Fibroblast of skin of right quadriceps (primary cell): ENCODE results near the gene ZNF69.
"Not testable (repeated sequence)": the region's sequence is repeated elsewhere in the genome, so short reads cannot be mapped to it uniquely, and the experiment has no call there.

ENCODE experiments used
- DNase-seq: peaks from one replicate; pipeline ENCODE4 v3.0.0-alpha.2; 2013

Gene ZNF69

DNA sequence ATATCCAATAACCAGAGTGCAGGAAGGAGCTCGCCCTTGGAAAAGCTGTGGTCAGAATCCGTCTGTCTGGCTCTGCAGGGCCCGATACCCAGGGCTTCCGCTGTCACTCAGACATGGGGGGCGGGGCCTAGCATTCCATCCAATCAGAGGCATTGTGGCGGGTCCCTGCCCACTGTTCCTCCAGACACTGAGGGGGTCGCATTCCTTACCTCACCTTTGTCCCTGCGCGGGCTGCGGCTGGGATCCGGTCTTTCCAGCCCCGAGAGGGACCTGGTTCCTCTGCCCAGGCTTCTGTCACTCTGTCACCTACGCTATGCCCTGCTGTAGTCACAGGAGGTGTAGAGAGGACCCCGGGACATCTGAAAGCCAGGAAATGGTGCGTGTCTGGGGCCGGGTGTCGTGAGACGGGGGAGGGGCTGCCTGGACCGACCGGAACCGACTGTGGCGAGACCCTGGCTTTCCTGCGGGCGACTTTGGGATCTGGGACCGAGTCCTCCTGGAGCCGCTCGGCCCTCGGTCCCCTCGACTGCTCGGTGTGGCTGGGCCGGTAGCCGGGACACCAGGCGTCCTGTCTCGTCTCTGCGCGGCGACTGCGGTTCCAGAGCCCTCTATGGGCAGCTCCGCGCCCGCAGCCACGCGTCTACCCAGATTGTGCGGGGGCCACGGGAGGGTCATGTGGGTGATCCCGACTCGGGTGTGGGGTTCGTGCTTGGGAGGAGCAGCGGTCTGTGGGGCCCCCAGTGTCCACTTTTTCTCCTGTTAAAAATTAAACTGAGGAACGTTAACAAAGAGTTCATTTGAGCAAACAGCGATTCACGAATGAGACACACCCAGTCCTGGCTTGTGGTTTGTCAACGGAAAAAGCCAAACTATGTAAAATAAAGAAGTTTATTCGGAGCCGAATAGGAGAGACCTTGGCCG, at the start of gene ZNF69:
TSS of gene ZNF69 (plus strand) at position 172 of the 921 bp plus-strand sequence. CDS start at position 314, 142 bp downstream.
- peak; percentile 76 for DNase-seq

- DNase-seq = no peak
Observed at GRCh38 chr19:11843722-11844121, 43.9 kb upstream of the ZNF69 start.

GRCh38 chr19:11847615-11848014, 40.0 kb upstream of the ZNF69 start:
- DNase-seq = not testable (repeated sequence)

GRCh38 chr19:11848200-11848593, 39.4 kb upstream of the ZNF69 start:
- no peak for DNase-seq

DNA sequence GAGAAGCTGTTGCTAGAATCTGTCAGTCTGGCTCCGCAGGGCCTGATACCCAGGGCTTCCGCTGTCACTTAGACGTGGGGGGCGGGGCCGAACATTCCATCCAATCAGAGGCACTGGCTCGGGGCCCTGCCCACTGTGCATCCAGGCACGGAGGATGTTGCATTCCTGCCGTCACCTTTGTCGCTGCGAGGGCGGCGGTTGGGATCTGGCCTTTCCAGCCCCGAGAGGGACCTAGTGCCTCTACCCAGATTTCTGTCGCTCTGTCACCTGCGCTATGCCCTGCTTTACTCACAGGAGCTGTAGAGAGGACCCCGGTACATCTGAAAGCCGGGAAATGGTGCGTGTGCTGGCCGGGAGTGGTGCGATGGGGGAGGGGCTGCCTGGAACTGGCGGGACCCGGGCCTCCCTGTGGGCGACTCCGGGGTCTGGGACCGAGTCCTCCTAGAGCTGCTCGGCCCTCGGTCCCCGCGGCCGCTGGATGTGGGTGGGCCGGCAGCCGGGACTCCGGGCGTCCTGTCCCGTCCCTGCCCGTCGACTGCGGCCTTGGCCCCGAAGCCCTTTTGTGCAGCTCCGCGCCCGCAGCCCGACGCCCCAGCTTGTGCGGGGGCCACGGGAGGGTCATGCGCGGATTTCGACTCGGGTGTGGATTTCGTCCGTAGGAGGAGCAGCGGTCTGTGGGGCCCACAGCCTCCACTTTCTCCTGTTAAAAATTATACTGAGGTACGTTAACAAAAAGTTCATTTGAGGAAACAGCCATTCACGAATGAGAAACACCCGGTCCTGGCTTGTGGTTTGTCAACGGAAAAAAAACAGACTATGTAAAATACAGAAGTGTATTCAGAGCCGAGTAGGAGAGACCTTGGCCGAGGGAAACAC, 38.8 kb upstream of the ZNF69 start, which contains the start of gene ZNF439:
TSS of gene ZNF439 (plus strand) at position 133 of the 876 bp plus-strand sequence. CDS start at position 275, 142 bp downstream.
- DNase-seq = peak; percentile 77

DNA sequence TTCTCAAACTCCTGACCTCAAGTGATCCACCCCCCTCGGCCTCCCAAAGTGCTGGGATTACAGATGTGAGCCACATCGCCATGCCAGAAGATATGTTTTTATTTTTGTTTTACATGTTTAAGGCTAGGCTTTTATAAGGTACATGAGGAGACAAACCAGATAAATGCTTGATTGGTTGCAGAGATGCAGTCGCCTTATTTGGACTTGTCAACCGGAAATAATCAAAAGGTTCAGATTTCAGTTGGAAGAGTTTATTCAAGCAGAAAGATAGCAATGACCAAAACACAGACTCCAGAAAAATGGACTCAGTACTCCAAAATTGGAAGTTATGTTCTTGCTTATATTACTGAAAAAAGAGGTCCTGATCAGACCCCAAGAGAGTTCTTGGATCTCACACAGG, 37.3 kb upstream of the ZNF69 start:
- not testable (repeated sequence) for DNase-seq

- no peak for DNase-seq
Observed at GRCh38 chr19:11853358-11853757, 34.2 kb upstream of the ZNF69 start.

DNA sequence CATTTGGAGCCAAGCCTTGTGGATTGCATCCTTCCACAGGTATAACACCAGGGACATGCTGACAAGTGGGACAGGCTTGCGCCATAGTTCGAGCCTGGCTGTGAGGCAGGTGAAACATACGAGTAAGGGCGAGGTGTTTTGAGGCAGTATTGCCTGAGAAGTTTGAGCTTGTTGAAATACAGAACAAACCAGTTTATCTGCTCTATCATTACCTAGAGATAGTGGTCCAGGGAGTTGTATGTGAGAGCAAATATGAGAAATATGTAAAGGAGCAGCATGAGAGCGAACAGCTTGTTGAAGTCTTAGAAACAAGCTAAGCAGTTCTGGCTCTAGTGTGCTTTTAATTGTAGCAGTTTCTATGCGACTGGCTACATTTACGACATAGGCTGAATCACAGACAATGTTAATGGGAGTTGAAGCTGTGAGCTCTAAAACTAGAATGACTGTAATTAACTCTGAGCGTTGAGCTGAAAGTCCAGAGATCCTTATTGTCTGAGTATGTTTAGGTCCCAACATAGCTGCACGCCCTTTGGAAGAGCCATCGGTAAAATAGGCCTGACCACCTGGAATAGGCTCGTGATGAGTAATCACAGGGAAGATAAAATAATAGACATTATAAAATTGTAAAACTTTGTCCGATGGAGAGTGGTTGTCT, 30.9 kb upstream of the ZNF69 start:
- DNase-seq = no peak

- DNase-seq = no peak
Observed at GRCh38 chr19:11860721-11861120, 26.9 kb upstream of the ZNF69 start.

- no peak for DNase-seq
Observed at GRCh38 chr19:11861301-11861700, 26.3 kb upstream of the ZNF69 start.

DNA sequence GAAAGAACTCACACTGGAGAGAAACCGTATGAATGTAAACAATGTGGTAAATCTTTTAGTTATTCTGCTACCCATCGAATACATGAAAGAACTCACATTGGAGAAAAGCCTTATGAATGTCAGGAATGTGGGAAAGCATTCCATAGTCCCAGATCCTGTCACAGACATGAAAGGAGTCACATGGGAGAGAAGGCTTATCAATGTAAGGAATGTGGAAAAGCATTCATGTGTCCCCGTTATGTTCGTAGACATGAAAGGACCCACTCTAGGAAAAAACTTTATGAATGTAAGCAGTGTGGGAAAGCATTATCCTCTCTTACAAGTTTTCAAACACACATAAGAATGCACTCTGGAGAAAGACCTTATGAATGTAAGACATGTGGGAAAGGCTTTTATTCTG, 19.8 kb upstream of the ZNF69 start:
- peak; percentile 2 for DNase-seq

DNA sequence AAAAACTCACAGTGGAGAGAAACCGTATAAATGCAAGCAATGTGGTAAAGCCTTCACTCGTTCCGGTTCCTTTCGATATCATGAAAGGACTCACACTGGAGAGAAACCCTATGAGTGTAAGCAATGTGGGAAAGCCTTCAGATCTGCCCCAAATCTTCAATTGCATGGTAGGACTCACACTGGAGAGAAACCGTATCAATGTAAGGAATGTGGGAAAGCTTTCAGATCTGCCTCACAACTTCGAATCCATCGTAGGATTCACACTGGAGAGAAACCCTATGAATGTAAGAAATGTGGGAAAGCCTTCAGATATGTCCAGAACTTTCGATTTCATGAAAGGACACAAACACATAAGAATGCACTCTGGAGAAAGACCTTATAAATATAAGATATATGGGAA, 19.4 kb upstream of the ZNF69 start:
- DNase-seq = no peak

DNA sequence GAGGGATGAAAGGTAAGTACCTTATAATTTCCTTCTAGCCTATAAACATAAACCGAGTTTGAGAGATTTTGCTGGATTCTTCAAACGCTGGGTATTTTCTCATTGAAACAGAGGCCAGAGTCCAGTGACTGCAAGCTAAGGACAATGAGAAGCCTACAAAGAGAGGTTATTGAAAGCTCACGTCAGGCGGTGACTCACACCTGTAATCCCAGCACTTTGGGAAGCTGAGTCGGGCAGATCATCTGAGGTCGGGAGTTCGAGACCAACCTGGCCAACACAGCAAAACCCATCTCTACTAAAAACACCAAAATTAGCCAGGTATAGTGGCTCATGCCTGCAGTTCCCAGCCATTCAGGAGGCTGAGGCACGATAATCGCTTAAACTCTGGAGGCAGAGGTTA, 15.0 kb upstream of the ZNF69 start:
- DNase-seq = no peak

DNA sequence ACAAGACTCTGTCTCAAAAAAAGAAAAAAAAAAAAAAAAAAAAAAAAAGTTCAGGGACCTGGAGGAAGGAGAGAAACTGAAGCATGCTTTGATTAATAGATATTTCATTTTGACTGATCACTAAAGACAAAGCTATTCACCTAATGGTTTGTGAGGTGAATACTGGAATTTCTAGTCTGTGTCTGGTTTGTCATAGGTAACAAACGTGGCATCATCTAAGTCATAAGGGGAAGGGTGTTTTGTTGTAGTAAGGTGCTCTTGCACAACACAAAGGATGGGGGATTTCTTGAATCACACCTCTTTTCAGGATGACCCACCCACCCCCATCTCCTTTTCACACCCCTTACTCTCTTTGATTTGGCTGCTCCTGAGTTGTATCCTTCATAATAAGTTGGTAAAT, 13.8 kb upstream of the ZNF69 start:
- DNase-seq = no peak

DNA sequence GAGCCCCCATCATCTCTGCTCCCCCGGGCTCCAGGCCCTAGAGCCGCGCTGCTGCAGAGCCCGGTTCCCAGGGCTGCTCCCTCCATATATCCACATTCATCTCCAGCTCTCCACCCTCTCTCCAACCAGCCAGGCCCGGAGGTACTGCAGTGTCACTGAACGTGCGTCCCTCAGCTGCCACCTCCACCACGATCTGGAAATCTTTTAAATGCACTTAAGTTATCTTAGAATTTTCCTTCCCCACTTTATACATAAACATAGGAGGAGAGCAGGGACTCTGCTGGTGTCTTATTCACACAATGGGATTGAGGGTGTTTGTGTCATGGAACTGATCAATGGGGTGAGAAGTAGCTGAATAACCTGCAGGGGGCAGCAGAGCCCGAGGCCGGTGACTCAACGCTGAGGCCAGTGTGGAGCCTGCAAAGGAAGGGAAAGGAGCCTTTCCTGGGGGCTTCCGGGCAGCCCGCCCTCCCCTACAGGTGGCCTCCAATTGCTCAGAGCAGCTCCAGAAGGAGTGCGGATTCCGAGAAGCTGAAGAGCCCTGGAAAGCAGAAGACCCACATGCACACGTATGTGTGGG, 7.8 kb upstream of the ZNF69 start:
- not testable (repeated sequence) for DNase-seq

- no peak for DNase-seq
Observed at GRCh38 chr19:11880598-11880997, 7.0 kb upstream of the ZNF69 start.

GRCh38 chr19:11881151-11881800, 6.3 kb upstream of the ZNF69 start:
- DNase-seq = peak; percentile 37

DNA sequence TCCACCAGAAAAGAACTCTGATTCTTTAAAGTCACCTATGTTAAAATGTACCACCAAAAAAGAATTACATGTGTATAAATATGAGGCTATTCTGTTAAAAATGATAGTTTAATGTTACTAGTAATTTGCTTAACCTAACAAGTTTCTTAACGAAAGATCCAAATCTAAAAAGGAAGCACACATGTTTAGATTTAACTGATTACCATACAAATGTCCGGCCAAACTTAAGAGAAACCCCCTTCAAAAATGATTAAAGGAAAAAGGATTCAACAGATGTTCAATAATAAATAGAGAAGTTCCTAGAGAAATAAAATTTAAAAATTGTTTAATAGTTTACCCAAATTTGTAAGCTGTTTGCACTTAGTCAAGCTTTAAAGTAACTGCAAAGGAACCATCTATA, 5.0 kb upstream of the ZNF69 start:
- no peak for DNase-seq

- no peak for DNase-seq
Observed at GRCh38 chr19:11887234-11887610, 360 bp upstream of the ZNF69 start.

GRCh38 chr19:11889901-11890300, 2.3 kb downstream of the ZNF69 start:
- DNase-seq = not testable (repeated sequence)

DNA sequence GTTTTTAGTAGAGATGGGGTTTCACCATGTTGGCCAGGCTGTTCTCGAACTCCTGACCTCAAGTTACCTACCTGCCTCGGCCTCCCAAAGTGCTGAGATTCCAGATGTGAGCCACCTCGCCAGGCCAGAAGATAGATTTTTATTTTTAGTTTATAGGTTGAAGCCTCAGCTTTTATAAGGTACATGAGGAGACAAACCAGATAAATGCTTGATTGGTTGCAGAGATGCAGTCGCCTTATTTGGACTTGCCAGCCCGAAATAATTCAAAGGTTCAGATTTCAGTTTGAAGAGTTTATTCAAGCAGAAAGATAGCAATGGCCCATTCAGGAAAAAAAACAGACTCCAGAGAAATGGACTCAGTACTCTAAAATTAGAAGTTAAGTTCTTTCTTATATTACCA, 3.1 kb downstream of the ZNF69 start:
- no peak for DNase-seq

DNA sequence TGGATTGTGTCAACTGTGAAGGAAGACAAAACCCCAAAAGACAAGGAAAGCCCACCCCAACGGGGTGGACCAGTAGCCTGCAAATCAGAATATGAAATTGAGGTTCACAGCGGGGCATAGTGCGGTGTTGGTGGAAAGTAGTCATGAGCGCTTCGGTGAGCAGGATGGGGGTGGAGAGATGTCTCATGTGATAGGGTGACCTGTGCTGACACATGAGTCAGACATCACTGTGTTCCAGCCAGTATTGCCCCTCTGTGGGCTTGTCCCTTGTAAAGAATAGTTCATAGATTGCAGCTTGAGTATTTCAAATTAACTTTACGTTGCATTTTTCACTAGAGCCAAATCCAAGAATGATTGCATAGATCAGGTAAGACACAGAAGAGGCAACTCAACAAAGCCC, 7.3 kb downstream of the ZNF69 start:
- no peak for DNase-seq
